ENCODE measurements around the gene WDR86. TPM values are rescaled to one million over a fixed set of nuclear protein-coding genes. Genes with fewer than 3 reads are reported as not detected.

WDR86 gene
- total and polyA plus RNA-seq, 2 of the 4 experiments (the other 2 are of a cell fraction), result not detected

GRCh38 chr7:151406886-151407583 lies 2.8 kb downstream of the WDR86 start:
- H3K4me3 ChIP-seq (ENCODE audit: insufficient read depth, low read depth, low read length), result no peak overlapping the region
- no peak overlapping the region for H2BK15ac ChIP-seq (ENCODE audit: low read depth, low read length)
- H3K4me2 ChIP-seq (ENCODE audit: low read depth, low read length), result no peak overlapping the region
- no peak overlapping the region for H2BK120ac ChIP-seq (ENCODE audit: low read depth, low read length)
- 100% methylated on average over 2 of the region's 9 CpGs; no CpG with 5 or more reads in 1 of the 2 experiments for WGBS, 2 experiments (ENCODE audit: extremely low coverage in 2 of 2, insufficient read length in 1 of 2)
- BruUV-seq (replicated peaks), result no TSS peak
- no peaks in the 10 kb centered on the region for H4K20me1 ChIP-seq (ENCODE audit: insufficient read depth, low read length)
- H4K91ac ChIP-seq (ENCODE audit: insufficient read depth, low read depth, low read length), result no peak overlapping the region
- H3K18ac ChIP-seq (ENCODE audit: low read depth, low read length), result no peak overlapping the region
- TF ChIP-seq FOS (IDR thresholded peaks at IDR 0.05; ENCODE audit: low read depth, low read length), result no peak
- no peak for TF ChIP-seq POLR2A (IDR thresholded peaks at IDR 0.05; ENCODE audit: low read depth, low read length)
- TF ChIP-seq CEBPB (IDR thresholded peaks at IDR 0.05; ENCODE audit: low read depth, low read length), result no peak
- TF ChIP-seq ELK1 (IDR thresholded peaks at IDR 0.05; ENCODE audit: borderline replicate concordance, low read depth, low read length), result no peak
- no peak for TF ChIP-seq MAZ (IDR thresholded peaks at IDR 0.05; ENCODE audit: borderline replicate concordance, low read depth, low read length)
- TF ChIP-seq SMC3 (IDR thresholded peaks at IDR 0.05; ENCODE audit: low read depth, low read length), result no peak
- TF ChIP-seq MXI1 (IDR thresholded peaks at IDR 0.05; ENCODE audit: borderline replicate concordance, low read depth, low read length), result no peak
- no peak for TF ChIP-seq BHLHE40 (IDR thresholded peaks at IDR 0.05; ENCODE audit: low read depth, low read length)
- no peak for TF ChIP-seq MAFK (IDR thresholded peaks at IDR 0.05; ENCODE audit: low read depth, low read length)
- TF ChIP-seq CHD1 (IDR thresholded peaks at IDR 0.05; ENCODE audit: low read depth, low read length), result no peak
- TF ChIP-seq RAD21 (IDR thresholded peaks at IDR 0.05; ENCODE audit: low read length), result no peak
- no peak for TF ChIP-seq USF2 (IDR thresholded peaks at IDR 0.05; ENCODE audit: low read depth, low read length)
- TF ChIP-seq CTCF (conservative IDR thresholded peaks at IDR 0.05; ENCODE audit: low read depth, low read length), result no peak
- no peak for TF ChIP-seq RFX5 (IDR thresholded peaks at IDR 0.05; ENCODE audit: low read depth, low read length)
- TF ChIP-seq RCOR1 (IDR thresholded peaks at IDR 0.05; ENCODE audit: insufficient replicate concordance, low read length), result no peak
- no peak for TF ChIP-seq NFE2L2 (IDR thresholded peaks at IDR 0.05; ENCODE audit: low read depth, low read length)
- no peak overlapping the region for H2BK20ac ChIP-seq (ENCODE audit: low read depth, low read length)
- in situ Hi-C loops (cut with MboI; ENCODE audit: low sequenced_read_pairs) (no loop called here), intact Hi-C loops (cut with micrococcal nuclease) (no loop called here), dilution Hi-C loops (cut with HindIII; ENCODE audit: low sequenced_read_pairs, unreplicated experiment) (no loop called here)
- H2AK9ac ChIP-seq (replicated peaks; ENCODE audit: low read depth, low read length, poor library complexity), result no peak overlapping the region
- H3K36me3 ChIP-seq (ENCODE audit: control insufficient read depth, insufficient read depth, low read length), result no peaks in the 10 kb centered on the region
- H3K27ac ChIP-seq (ENCODE audit: insufficient read depth, low read length), result no peak overlapping the region
- H3K79me1 ChIP-seq (ENCODE audit: low read depth in 1 of 2, low read length in 2 of 2), result no peaks in the 10 kb centered on the region
- H2BK5ac ChIP-seq (ENCODE audit: low read depth, low read length, poor library complexity, severe bottlenecking), result no peak overlapping the region
- no peak overlapping the region for H3K4ac ChIP-seq (ENCODE audit: low read depth, low read length)
- no peak overlapping the region for H2AFZ ChIP-seq (replicated peaks; ENCODE audit: low read length, poor library complexity)
- H3K14ac ChIP-seq (replicated peaks; ENCODE audit: low read depth, low read length), result no peak overlapping the region
- ChIA-PET POLR2A (ENCODE audit: unreplicated experiment) (no interaction called here), CTCF (no interaction called here)
- peaks cover 50% of the 10 kb centered on the region for H3K27me3 ChIP-seq (ENCODE audit: control insufficient read depth, insufficient read depth, low read length)
- H3K9me3 ChIP-seq (ENCODE audit: control insufficient read depth, insufficient read depth, low read length), result no peaks in the 10 kb centered on the region
- H3K9me1 ChIP-seq (ENCODE audit: insufficient read depth, low read length), result 0 out of 2 replicates have a peak, but pooled peaks cover 3% of the 10 kb centered on the region
- H4K5ac ChIP-seq (ENCODE audit: low read depth, low read length), result no peak overlapping the region
- H3K56ac ChIP-seq (ENCODE audit: extremely low read depth, insufficient read depth, low read length), result no peak overlapping the region
- no peak for ATAC-seq (ENCODE audit: low read depth)
- peaks cover 5% of the 10 kb centered on the region; the same call in 1 of the 2 replicates for H3K4me1 ChIP-seq (ENCODE audit: control insufficient read depth, insufficient read depth, low read length)
- no peak for DNase-seq
- no peak overlapping the region for H4K8ac ChIP-seq (ENCODE audit: low read depth in 2 of 2, low read length in 2 of 2)
- H3K9ac ChIP-seq (ENCODE audit: low read depth, low read length), result no peak overlapping the region
- no peak overlapping the region for H3K23ac ChIP-seq (ENCODE audit: low read depth, low read length)
- no peak overlapping the region for H2AK5ac ChIP-seq (ENCODE audit: low read depth, low read length)
